SK-N-SH (cell line): Measurements from ENCODE around the gene TAS1R1.

Source experiments
- EP300 ChIP-seq, 2 experiments: IDR thresholded peaks; 2 replicates each; pipeline versions ENCODE4 v1.4.0 to v1.6.1; 2012; ENCODE audit warnings: borderline replicate concordance in 1 of 2, low read depth in 1 of 2, low read length in 1 of 2
- EZH2phosphoT487 ChIP-seq: fragments of 200-600 bp; sonication (generic); IDR thresholded peaks from 2 replicates; pipeline ENCODE4 v1.6.1; 2017; ENCODE audit warnings: low read depth, mixed run types, mild to moderate bottlenecking, antibody characterized with exemption, moderate library complexity, borderline replicate concordance
- GABPA ChIP-seq: IDR thresholded peaks from 2 replicates; pipeline ENCODE4 v1.4.0; 2012; ENCODE audit warnings: low read depth, mild to moderate bottlenecking
- JUND ChIP-seq: IDR thresholded peaks from 2 replicates; pipeline ENCODE4 v1.4.0; 2012
- POLR2AphosphoS5 ChIP-seq: IDR thresholded peaks from 2 replicates; pipeline ENCODE4 v1.6.1; 2012; ENCODE audit warnings: low read depth, low read length
- TAF1 ChIP-seq: IDR thresholded peaks from 2 replicates; pipeline ENCODE4 v1.6.1; 2012; ENCODE audit warnings: low read depth, mild to moderate bottlenecking, low read length, moderate library complexity, borderline replicate concordance
- TF ChIP-seq, protein P1 (sequence below): fragments of 200-600 bp; sonication (generic); IDR thresholded peaks from 2 replicates; pipeline ENCODE4 v1.6.1; 2017; ENCODE audit warnings: antibody characterized with exemption, mild to moderate bottlenecking, moderate library complexity

DNA sequence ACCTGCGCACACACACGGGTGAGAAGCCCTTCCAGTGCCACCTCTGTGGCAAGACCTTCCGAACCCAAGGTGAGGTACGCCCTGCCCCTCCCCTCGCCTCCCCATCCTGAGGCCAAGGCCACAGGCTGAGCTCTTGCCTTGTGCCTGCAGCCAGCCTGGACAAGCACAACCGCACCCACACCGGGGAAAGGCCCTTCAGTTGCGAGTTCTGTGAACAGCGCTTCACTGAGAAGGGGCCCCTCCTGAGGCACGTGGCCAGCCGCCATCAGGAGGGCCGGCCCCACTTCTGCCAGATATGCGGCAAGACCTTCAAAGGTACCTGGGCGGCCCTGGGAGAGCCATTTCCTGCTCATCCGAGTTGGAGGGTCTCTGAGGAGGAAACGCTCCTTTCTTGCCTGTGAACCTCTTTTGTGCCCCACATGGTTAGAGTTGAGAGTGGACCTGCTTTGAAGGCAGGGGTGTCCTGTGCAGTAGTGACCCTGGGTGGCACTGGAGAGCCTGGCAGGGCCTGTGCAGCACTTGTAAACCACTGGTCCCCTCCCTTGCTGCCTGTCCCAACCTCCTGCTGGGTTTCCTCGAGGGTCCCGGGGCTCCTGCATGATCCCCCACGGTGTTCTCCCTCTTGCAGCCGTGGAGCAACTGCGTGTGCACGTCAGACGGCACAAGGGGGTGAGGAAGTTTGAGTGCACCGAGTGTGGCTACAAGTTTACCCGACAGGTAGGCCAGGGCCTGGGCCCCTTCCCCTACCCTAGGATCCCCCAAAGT lies 33.2 kb downstream of the TAS1R1 start:
- TF ChIP-seq EP300 (IDR thresholded peaks at IDR 0.05; ENCODE audit: borderline replicate concordance in 1 of 2, low read depth in 1 of 2, low read length in 1 of 2) (no peak), TAF1 (no peak), EZH2phosphoT487 (no peak), JUND (no peak), GABPA (no peak), POLR2AphosphoS5 (no peak)
- TF ChIP-seq, protein P1, sequence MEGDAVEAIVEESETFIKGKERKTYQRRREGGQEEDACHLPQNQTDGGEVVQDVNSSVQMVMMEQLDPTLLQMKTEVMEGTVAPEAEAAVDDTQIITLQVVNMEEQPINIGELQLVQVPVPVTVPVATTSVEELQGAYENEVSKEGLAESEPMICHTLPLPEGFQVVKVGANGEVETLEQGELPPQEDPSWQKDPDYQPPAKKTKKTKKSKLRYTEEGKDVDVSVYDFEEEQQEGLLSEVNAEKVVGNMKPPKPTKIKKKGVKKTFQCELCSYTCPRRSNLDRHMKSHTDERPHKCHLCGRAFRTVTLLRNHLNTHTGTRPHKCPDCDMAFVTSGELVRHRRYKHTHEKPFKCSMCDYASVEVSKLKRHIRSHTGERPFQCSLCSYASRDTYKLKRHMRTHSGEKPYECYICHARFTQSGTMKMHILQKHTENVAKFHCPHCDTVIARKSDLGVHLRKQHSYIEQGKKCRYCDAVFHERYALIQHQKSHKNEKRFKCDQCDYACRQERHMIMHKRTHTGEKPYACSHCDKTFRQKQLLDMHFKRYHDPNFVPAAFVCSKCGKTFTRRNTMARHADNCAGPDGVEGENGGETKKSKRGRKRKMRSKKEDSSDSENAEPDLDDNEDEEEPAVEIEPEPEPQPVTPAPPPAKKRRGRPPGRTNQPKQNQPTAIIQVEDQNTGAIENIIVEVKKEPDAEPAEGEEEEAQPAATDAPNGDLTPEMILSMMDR = no peak
